ENCODE measurements around the gene TMEM88.
A peak's percentile ranks its signal among the peaks of the same experiment; 100 is the strongest.

Gene TMEM88

GRCh38 chr17:7833011-7833794, 21.7 kb upstream of the TMEM88 start:
- DNase-seq (ENCODE audit: low read depth): no peak

GRCh38 chr17:7833795-7834541, 20.9 kb upstream of the TMEM88 start, which contains the start of gene KDM6B:
TSS of gene KDM6B (plus strand) at chr17:7834217. CDS start at chr17:7845555, 11,338 bp downstream.
- no peak for DNase-seq (ENCODE audit: low read depth)

- DNase-seq (ENCODE audit: low read depth): no peak
Measured at GRCh38 chr17:7834542-7834956, 20.3 kb upstream of the TMEM88 start.

GRCh38 chr17:7834957-7835813, 19.7 kb upstream of the TMEM88 start:
- DNase-seq (ENCODE audit: low read depth): peak; percentile 85

- no peak for DNase-seq (ENCODE audit: low read depth)
Measured at GRCh38 chr17:7835814-7836595, 18.9 kb upstream of the TMEM88 start.

- DNase-seq (ENCODE audit: low read depth): no peak
Measured at GRCh38 chr17:7836596-7837407, 18.1 kb upstream of the TMEM88 start.

GRCh38 chr17:7837408-7838088, 17.3 kb upstream of the TMEM88 start:
- DNase-seq (ENCODE audit: low read depth): no peak

GRCh38 chr17:7838090-7839075, 16.5 kb upstream of the TMEM88 start:
- DNase-seq (ENCODE audit: low read depth): peak; percentile 85

- DNase-seq (ENCODE audit: low read depth): no peak
Measured at GRCh38 chr17:7839190-7839875, 15.5 kb upstream of the TMEM88 start.

- DNase-seq (ENCODE audit: low read depth): no peak
Measured at GRCh38 chr17:7839876-7840261, 15.0 kb upstream of the TMEM88 start.

GRCh38 chr17:7840441-7840840, 14.4 kb upstream of the TMEM88 start:
- DNase-seq (ENCODE audit: low read depth): no peak

GRCh38 chr17:7840875-7841274, 14.0 kb upstream of the TMEM88 start:
- no peak for DNase-seq (ENCODE audit: low read depth)

GRCh38 chr17:7841396-7841914, 13.4 kb upstream of the TMEM88 start:
- no peak for DNase-seq (ENCODE audit: low read depth)

- DNase-seq (ENCODE audit: low read depth): no peak
Measured at GRCh38 chr17:7841915-7842379, 12.9 kb upstream of the TMEM88 start.

- no peak for DNase-seq (ENCODE audit: low read depth)
Measured at GRCh38 chr17:7842380-7843256, 12.2 kb upstream of the TMEM88 start.

- no peak for DNase-seq (ENCODE audit: low read depth)
Measured at GRCh38 chr17:7843257-7843535, 11.7 kb upstream of the TMEM88 start.

Data from CMK (cell line).